ENCODE data around the gene BPI. TPM values are rescaled to one million over a fixed set of nuclear protein-coding genes. Genes with fewer than 3 reads are reported as not detected.

BPI gene
- total RNA-seq, 2 donors from 2014 or later, result 0.41 to 4.5 TPM

DNA sequence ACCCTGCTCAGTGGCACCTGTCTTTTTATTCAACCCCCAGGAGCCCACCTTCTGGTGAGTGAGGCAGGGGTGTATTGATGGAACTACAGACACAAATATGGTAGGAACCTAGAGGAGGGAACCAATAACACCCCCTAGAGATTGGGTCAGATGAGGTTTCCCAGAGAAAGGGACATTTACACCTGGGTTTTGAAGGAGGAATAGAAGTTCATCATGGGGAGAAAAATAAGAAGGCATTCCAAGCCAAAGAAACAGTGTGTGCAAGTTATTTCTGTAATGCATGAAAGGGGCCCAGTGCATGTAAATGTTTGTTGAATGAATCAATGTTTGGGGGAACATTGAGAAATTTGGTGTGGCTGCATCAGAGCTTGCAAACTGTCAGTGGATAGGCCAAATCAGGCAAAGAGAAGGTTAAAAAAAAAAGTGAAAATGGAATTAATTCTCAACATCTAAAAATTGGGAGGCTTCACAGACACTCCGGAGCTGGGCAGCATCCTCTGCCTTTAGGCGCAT lies 32.3 kb upstream of the BPI start:
- Histone ChIP-seq H3K27ac (no peak overlapping the region), H3K36me3 (no peaks in the 10 kb centered on the region), H3K4me3 (no peak overlapping the region), H3K27me3 (replicated peaks; ENCODE audit: insufficient read depth) (no peaks in the 10 kb centered on the region), H3K9me3 (no peaks in the 10 kb centered on the region), H3K4me1 (replicated peaks) (no peaks in the 10 kb centered on the region)
- TF ChIP-seq POLR2A (IDR thresholded peaks at IDR 0.05) (no peak), POLR2AphosphoS5 (IDR thresholded peaks at IDR 0.05) (no peak)
- TF ChIP-seq, protein P1, sequence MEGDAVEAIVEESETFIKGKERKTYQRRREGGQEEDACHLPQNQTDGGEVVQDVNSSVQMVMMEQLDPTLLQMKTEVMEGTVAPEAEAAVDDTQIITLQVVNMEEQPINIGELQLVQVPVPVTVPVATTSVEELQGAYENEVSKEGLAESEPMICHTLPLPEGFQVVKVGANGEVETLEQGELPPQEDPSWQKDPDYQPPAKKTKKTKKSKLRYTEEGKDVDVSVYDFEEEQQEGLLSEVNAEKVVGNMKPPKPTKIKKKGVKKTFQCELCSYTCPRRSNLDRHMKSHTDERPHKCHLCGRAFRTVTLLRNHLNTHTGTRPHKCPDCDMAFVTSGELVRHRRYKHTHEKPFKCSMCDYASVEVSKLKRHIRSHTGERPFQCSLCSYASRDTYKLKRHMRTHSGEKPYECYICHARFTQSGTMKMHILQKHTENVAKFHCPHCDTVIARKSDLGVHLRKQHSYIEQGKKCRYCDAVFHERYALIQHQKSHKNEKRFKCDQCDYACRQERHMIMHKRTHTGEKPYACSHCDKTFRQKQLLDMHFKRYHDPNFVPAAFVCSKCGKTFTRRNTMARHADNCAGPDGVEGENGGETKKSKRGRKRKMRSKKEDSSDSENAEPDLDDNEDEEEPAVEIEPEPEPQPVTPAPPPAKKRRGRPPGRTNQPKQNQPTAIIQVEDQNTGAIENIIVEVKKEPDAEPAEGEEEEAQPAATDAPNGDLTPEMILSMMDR (IDR thresholded peaks at IDR 0.05), result no peak
- WGBS, result 94% methylated on average over 2 of the region's 2 CpGs
- intact Hi-C loops (cut with DNase I), result no loop called here
- no peak for DNase-seq (ENCODE audit: low spot score)

DNA sequence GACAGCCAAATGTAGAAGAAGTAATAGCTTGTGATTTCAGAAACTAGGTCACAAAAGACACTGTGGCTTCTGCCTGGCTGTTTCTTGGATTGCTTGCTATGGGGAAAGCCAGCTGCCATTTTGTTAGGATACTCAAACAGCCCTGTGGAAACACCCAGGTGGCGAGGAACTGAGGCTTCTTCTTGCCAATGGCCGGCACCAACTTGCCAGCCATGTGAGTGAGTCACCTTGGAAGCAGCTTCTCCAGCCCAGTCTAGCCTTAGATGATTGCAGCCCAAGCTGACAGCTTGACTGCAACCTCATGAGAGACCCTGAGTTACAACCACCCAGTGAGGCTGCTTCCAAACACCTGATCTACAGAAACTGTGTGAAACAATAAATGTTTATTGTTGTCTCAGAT lies 31.6 kb upstream of the BPI start:
- DNase-seq (ENCODE audit: low spot score), result no peak
- no peak overlapping the region for H3K27ac ChIP-seq
- H3K36me3 ChIP-seq, result no peaks in the 10 kb centered on the region
- no peaks in the 10 kb centered on the region for H3K4me1 ChIP-seq (replicated peaks)
- 85% methylated on average over 2 of the region's 2 CpGs for WGBS
- no peaks in the 10 kb centered on the region for H3K9me3 ChIP-seq
- intact Hi-C loops (cut with DNase I), result no loop called here
- TF ChIP-seq, protein P1 (IDR thresholded peaks at IDR 0.05), result no peak
- no peak for TF ChIP-seq POLR2A (IDR thresholded peaks at IDR 0.05)
- TF ChIP-seq POLR2AphosphoS5 (IDR thresholded peaks at IDR 0.05), result no peak
- H3K4me3 ChIP-seq, result no peak overlapping the region
- no peaks in the 10 kb centered on the region for H3K27me3 ChIP-seq (replicated peaks; ENCODE audit: insufficient read depth)

DNA sequence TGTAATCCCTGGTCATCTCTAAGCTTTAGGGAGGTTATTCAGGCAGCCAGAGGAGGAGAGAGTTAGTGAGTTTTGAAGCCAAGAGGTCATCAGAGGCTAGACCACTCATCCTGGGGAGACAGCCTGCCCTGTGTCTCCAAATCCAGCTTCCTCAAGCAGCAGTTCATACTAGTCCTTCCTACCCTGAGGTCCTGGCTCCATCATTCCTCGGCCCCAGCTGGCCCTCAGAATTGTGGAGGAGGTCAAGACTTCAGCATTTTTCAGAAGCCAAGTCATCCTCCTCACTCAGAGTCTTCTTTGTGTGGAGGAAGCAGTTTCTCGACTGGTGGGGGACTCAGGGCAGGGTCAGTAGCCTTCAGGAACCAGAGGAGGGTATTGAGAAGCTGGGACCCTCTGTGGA lies 31.0 kb upstream of the BPI start:
- no peaks in the 10 kb centered on the region for H3K27me3 ChIP-seq (replicated peaks; ENCODE audit: insufficient read depth)
- H3K27ac ChIP-seq, result no peak overlapping the region
- no peaks in the 10 kb centered on the region for H3K9me3 ChIP-seq
- H3K4me3 ChIP-seq, result no peak overlapping the region
- TF ChIP-seq POLR2A (IDR thresholded peaks at IDR 0.05) (no peak), POLR2AphosphoS5 (IDR thresholded peaks at IDR 0.05) (no peak)
- TF ChIP-seq, protein P1 (IDR thresholded peaks at IDR 0.05), result no peak
- WGBS, result 72% methylated on average over 2 of the region's 2 CpGs
- intact Hi-C loops (cut with DNase I), result no loop called here
- H3K36me3 ChIP-seq, result no peaks in the 10 kb centered on the region
- DNase-seq (ENCODE audit: low spot score), result no peak
- H3K4me1 ChIP-seq (replicated peaks), result no peaks in the 10 kb centered on the region

DNA sequence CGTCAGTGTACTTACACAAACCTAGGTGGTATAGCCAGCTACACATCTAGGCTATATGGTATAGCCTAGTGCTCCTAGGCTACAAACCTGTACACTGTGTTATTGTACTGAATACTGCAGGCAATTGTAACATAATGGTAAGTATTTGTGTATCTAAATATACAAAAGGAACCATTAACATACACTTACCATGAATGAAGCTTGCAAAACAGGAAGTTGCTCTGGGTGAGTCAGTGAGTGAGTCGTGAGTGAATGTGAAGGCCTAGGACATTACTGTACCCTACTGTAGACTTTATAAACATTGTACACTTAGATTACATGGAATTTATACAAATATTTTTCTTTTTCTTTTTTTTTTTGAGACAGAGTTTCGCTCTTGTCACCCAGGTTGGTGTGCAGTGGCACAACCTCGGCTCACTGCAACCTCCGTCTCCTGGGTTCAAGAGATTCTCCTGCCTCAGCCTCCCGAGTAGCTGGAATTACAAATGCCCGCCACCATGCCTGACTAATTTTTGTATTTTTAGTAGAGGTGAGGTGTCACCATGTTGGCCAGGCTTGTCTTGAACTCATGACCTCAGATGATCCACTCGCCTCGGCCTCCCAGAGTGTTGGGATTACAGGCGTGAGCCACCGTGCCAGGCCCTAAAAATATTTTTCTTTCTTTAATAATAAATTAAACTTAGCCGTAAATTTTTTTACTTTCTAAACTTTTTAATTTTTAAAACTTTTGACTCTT lies 28.0 kb upstream of the BPI start:
- DNase-seq (ENCODE audit: low spot score), result no peak
- intact Hi-C loops (cut with DNase I), result no loop called here
- 86% methylated on average over 12 of the region's 12 CpGs for WGBS

More for the DNA sequence above, 28.0 kb upstream of the BPI start:
- TF ChIP-seq POLR2AphosphoS5 (IDR thresholded peaks at IDR 0.05) (no peak), POLR2A (IDR thresholded peaks at IDR 0.05) (no peak)
- TF ChIP-seq, protein P1 (IDR thresholded peaks at IDR 0.05), result no peak
- no peaks in the 10 kb centered on the region for H3K36me3 ChIP-seq
- no peak overlapping the region for H3K27ac ChIP-seq
- no peaks in the 10 kb centered on the region for H3K27me3 ChIP-seq (replicated peaks; ENCODE audit: insufficient read depth)
- H3K9me3 ChIP-seq, result no peaks in the 10 kb centered on the region
- H3K4me1 ChIP-seq (replicated peaks), result no peaks in the 10 kb centered on the region
- no peak overlapping the region for H3K4me3 ChIP-seq
